GM21390 (cell line): ENCODE data around the gene SMURF2.
"Not testable (repeated sequence)": the region's sequence is repeated elsewhere in the genome, so short reads cannot be mapped to it uniquely, and the experiment has no call there.

Source experiments
- ATAC-seq: cut with Tn5 transposase; IDR thresholded peaks from one replicate; pipeline ENCODE4 v1.9.1; 2021; ENCODE audit not compliant: unreplicated experiment

The SMURF2 gene

DNA sequence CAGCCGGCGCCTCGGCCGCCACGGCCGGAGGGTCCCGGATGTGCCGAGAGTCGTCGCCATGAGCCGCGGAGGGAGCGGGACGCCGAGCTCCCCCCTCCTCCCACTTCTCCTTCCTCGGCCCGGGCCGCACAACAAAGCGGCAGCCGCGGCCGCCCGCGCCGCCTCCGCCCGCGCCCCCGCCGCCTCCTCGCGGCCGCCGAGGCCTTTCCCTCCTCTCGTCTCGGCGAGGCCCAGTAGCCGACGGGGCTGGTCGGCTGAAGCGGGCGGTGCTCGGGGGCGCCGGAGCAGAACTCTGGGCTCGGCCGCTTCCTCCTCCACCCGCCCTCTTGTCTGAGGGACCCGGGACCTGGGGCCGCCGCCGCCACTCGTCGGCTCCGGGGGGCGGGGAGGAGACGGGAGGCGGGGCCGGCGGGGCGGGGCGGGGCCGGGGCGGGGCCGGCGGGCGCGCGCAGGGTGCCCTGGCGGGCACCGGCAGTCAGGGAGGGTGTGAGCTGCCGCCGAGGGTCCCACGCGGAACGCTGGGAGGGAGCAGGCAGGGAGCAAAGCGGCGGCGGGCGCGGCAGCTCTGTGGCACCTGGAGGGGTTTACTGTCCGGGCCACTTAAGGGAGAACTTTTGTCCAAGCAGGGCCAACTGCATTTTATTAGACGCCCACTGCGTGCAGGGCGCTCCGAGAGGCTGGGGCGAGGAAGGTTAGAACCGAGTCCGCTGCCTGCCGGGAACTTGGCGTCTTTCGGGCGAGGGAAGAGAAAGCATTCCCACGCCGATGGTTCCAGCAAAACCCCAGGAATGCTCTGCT lies at the start of gene SMURF2:
Gene SMURF2 (minus strand): TSS at position 332 of the 798 bp plus-strand sequence. CDS start 427 bp downstream, outside the sequence.
- peak; percentile 84 for ATAC-seq

DNA sequence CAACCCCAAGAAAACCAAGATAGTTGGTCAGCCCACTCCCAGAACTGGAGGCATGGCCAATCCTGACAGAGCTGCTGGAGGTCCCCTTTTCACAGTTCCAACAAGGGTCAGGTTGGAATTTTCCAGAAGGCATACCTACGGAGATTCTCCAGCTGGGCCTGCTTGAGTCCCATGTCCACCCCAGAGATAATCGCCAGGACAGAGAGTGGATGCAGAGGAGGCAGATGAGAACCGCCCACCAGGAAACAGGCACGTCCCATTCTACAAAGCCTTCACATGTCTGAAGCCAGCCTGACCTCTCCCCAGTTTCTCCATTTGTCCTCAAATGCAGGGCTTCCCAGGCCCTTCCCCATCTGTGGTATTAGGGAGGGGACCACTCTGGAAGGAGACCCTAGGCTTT lies 47.4 kb upstream of the SMURF2 start:
- ATAC-seq = no peak

DNA sequence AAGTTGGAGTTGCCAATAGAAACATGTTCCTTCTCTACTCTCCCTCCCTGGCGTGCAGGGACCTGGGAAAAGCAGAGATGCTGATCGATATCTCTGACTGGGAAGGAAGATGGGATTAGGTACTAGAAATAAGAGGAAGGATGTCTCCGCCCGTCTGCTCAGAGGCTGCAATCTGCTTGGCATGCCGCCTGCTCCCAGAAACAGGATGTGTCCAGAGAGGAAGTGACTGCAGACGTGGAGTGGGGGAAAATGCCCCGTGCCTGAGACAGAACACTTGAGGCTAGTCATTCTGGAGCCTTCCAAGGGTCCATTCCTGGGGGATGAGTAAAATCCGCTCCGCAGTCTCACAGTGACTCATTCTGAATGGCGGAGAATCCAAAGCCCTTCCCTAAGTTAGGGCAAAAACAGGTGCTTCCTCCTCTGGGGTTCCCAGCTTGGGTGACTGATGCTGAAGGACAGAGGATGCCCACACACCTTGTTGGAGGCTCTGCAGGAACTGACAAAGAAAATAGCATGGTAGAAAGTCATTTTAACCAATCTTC lies 45.0 kb upstream of the SMURF2 start:
- no peak for ATAC-seq

DNA sequence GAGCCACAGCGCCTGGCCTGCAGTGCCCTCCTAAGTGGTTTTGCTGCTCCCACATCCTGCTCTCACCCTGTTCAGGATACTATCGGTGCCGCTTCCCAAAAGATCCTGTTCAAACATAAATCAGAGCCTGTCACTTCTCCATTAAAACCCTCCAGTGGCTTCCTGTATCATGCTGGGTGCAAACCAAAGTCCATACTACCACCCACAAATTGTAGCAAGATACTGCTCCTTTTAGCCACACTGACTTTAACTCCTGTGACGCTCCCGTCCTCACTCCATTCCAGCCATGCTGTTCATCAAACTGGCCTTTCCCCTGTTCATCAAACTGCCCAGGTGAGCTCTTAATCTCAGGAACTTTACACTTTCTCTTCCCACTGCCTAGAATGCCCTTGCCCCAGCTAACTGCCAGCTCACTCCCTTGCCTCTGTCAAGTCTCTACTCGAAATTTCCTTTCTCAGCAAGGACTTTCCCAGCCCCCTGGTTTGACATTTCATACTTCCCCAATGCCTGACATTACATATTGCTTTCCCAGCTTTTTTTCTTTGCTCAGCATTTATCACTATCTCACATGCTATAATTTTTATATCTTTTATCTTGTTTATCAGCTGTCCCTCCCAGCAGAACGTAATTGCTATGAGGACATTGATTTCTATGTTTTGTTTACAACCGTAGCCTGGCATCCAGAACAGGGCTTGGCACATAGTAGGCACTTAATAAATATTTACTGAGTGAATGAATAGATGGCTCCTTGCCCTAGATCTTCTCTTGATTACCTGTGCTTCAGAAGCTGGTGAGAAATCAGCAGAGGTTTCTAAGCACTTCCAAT lies 44.3 kb upstream of the SMURF2 start:
- no peak for ATAC-seq

DNA sequence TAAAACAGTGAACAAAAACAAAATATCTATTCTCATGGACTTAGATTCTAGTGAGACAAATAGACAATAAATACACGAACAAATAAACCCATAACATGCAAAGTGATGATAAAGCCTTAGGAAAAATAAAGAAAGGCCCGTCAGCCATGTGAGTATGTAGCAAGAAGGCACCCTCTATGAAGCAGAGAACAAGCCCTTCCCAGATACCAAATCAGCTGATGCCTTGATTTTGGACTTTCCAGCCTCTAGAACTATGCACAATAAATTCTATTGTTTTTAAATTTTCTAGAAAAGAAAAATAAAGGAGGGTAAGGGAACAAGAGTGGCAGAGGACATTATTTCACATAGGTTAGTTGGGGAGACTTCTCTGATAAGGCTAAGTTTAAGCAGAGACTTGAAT lies 40.7 kb upstream of the SMURF2 start:
- no peak for ATAC-seq

DNA sequence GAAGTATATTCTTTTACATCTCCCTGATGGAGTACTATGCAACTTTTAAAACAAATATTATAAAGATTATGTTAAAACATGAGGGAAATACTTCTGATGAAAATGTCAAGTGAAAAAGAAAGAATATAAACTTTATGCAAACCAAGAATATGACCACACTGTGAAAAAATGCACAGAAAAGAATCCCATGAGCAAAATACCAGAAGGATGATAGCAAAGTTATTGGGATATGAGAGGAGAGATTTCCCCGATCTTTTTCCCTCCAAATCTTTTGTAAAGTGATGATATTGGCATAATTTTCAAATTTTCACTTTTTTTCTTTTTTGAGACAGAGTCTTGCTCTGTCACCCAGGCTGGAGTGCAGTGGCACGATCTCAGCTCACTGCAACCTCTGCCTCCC lies 36.6 kb upstream of the SMURF2 start:
- ATAC-seq = no peak

DNA sequence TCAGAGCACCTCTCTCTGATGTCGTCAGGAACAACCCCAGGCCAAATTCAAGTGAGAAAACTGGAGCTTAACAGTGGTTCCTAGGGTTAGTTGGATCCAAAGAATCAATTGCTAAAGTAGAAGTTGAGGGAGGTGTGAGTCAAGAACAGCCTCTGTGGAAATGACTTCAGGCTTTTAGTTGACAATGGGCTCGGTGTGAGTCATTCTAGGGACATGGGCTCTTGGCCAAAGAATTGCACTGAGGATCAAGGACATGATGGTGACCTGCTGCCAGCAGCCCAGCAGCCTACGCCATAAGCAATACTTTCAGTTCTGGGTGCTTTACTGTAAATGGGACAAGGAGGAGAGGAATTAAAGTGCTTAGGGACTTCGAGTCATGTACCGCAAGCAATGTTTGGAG lies 32.1 kb upstream of the SMURF2 start:
- ATAC-seq = no peak

DNA sequence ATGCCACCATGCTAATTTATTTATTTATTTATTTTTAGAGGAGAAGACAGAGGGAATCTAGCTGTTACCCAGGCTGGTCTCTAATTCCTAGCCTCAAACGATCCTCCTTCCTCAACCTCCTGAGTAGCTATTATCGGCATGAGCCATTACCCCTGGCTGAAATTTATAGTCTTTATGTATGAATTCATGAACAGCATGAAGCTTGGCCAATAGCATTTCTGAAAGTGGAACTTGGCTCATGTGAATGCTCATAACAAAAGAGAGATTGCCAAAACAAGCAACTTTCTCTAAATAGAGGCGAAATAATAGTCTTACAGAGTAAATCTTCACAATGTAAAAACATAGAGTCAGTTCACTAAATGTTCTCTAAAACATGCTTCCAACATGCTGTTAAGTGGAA lies 30.1 kb upstream of the SMURF2 start:
- no peak for ATAC-seq

DNA sequence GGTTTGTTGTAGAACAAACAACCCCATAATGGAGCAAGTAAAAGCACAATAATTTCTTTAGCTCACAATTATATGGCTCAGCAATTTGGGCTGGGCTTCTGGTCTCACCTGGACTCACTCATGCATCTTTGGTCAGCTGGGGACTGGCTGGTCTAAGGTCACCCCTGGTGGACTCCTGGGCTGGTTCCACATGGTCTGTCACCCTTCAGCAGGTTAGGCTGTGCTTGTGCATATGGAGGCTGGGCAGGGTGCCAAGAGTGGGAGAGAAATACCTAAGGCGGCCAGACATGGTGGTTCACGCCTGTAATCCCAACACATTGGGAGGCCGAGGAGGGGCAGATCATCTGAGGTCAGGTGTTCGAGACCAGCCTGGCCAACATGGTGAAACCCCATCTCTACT lies 27.0 kb upstream of the SMURF2 start:
- no peak for ATAC-seq

DNA sequence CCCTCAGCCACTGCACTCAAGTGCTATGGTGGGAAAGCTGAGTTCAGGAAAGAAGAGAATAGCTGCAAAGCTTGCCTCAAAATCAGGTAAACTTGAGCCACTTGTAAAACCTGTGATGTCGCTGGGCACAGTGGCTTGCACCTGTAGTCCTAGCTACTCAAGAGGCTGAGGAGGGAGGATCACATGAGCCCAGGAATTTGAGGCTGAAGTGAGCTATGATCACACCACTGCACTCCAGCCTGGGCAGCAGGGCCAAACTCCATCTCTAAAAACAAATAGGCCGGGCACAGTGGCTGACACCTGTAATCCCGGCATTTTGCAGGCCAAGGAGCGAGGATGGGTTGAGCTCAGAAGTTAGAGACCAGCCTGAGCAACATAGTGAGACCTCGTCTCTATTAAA lies 26.4 kb upstream of the SMURF2 start:
- ATAC-seq = no peak

DNA sequence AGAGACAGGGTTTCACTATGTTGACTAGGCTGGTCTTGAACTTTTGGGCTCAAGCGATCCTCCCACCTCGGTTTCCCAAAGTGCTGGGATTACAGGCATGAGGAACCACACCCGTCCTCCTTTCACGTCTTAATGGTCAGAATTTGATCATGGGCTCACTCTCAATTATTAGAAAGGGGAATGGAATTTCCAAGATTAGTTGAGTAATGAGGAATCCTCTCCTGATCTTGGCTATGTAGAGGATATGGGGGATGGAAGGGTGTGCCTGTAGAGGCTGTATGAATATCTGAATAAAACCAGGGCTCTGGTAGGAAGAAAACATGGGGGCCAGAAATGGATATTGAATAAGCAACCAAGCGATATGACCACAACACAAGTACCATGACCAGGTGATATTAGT lies 25.9 kb upstream of the SMURF2 start:
- ATAC-seq = no peak

DNA sequence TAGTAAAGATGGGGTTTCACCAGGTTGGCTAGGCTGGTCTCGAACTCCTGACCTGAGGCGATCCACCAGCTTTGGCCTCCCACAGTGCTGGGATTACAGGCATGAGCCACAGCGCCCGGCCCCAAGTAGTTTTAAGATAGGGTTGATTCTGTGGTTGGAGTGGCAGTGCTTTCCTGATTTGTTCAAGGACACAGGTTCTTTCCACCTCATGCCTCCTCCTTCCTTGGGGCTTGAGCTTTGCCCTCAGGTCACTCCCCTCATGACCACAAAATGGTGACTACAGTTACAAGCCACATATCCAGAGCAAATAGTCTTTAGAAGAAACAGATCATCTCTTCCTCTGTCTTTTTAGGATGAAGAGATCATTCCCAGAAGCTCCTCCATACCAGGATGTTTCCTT lies 25.3 kb upstream of the SMURF2 start:
- no peak for ATAC-seq

DNA sequence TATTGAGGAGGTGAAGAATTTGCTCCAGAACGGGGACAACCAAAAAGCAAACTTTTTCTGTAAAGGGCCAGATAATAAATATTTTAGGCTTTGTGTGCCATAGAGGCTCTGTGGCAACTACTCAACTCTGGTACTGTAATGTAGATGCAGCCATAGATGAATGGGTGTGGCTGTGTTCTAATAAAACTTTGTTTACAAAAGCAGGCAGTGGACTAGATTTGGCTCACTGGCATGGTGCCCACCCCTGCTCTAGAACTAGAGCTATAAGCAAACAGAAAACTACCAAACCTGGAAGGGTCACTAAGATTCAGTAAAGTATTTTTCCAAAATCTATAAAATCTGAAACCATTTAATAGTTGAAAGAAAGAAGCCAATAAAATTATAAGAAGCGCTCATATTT lies 24.6 kb upstream of the SMURF2 start:
- no peak for ATAC-seq

DNA sequence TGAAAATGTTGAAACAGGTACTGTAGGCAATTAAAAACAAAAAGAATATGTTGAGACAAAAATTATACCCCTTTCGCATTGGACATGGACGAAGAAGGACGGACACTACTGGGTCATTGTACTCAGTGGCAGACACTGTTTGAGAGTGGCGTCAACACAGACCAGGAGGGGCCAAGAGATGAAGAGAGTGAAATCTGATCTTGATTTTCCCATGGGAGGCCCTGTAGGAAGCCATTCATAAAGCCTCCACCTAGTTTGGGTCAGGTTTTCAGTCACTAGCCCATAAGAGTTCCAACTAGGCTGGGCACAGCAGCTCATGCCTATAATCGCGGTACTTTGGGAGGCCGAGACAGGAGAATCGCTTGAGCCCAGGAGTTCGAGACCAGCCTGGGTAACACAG lies 23.6 kb upstream of the SMURF2 start:
- ATAC-seq = no peak

DNA sequence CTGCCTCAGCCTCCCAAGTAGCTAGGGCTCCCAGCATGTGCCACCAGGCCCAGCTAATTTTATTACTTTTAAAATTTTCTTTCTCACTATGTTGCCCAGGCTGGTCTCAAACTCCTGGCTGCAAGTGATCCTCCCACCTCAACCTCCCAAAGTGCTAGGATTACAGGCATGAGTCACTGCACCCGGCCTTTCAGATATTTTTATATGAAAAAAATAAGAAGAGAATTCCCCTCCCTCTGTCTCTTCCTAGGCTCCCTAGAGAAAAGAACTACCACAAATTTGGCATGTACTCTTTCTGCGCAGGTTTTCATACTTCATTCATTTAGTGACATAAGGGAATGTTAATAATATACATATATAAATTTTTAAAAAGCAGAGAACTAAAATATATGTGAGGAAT lies 21.7 kb upstream of the SMURF2 start:
- ATAC-seq = no peak

DNA sequence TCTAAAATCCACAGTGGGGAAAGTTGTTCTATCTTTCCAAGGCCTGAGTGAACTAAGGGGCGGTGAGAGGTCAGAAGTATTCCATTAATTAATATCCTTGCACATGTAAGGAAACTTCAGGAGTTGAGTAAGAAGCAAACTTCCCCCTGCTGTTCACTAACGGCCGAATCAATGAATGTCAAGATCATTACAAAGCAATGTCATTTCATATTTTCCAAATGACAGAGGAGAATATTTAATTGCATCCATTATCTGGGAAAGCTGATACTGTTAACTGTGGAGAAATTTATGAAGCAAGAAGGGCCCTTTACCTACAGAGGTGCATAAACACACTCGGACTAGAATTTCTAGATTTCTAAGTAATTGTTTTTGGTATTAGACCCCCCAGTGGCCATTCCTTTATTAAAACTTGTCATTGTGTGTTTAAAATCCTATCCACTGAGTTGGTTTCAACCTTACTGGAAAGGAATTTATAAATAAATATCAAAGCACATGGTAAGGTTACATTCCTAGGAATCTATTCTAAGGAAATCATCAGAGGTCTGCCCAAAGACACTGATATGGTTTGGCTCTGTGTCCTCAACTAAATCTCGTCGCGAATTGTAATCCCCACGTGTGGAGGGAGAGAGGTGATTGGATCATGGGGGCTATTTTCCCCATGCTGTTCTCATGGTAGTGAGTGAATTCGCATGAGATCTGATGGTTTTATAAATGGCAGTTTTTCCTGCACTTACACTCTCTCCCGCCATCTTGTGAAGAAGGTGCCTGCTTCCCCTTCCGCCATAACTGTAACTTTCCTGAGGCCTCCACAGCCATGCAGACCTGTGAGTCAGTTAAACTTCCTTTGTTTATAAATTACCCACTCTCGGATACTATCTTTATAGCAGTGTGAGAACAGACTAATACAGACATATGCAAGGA lies 20.4 kb upstream of the SMURF2 start:
- no peak for ATAC-seq

DNA sequence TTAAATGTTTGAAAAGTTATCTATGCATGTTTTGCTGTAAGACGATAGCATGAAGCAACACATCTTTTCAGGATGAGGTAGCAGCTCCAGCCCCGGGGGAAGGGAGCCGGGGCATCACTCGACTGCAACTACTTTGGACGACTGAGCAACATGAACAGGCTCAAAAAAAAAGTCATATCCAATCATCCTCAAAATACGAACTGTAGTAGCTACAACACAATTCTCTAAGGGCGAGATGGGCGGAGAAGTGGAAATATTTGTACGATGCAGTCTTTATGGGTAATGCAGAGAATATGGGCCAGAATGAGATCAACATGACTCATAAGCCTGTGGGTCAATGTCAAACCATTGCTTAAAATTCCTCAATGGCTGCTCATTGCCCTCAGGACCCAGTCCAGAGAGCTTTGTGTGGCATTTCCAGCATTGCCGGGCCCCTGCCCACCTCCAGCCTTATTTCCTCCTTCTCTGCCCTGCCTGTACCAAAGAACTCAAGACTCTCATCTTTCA lies 17.7 kb upstream of the SMURF2 start:
- no peak for ATAC-seq

DNA sequence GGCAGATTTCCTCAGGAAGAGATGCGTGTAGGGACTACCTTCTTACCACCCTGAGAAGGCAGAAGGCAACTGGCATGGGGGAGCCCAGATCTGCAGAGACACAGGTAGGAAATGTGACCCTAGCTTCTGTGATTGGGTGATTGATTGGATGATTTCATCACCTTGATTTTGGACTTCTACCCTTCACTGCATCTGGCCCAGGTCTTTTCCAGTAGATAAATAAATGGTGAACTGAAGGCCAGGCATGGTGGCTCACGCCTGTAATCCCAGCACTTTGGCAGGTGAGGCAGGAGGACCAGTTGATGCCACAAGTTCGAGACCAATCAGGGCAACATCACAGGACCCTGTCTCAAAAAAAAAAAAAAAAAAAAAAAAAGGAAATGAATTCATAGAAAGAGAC lies 14.7 kb upstream of the SMURF2 start:
- no peak for ATAC-seq

DNA sequence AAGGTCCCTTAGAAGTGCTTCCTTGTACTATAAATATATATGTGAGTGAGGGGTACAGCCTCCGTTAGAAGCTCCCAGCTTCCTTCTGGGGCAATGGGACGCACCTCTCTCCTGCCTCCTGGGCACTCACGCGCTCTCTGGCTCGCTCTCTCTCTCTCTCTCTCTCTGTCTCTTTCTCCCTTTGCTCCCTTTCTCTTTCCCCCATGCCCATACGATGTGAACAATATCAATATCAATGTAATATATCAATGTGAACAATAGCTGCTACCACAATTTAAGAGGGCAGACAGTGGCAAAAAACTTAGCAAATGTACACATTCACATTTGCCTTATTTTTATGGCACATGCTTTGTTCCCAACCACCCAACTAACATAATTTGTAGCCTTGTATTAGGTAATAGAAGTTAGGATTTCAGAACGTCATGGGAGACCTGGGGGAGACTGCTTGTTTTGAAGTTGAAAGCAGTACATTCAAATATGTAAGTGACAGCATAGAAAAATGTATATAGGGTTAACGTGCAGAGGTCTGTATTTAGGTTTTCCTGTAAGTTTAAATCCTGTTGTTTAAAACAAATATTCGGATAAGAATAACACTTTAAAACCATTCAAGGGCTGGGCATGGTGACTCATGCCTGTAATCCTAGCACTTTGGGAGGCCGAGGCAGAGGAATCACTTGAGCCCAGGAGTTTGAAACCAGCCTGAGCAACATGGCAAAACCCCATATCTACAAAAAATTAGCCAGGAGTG lies 8.9 kb upstream of the SMURF2 start:
- ATAC-seq = not testable (repeated sequence)
